Spleen (tissue), 11 donors: ENCODE measurements around the gene YPEL2. TPM values are rescaled to one million over a fixed set of nuclear protein-coding genes. Genes with fewer than 3 reads are reported as not detected.

Experiments
- DNase-seq: peaks from one replicate; pipeline ENCODE4 v3.0.0-alpha.2; 2020
- H3K27ac ChIP-seq, 8 donors: fragments of 200-600 bp; sonication (generic) in 7 of 8; 1 replicate in 4 of 8; 2 replicates in 4 of 8; pipeline versions ENCODE4 v1.5.0 to v1.8.0; 2016 to 2021; ENCODE audit warnings: inconsistent platforms in 4 of 8, mild to moderate bottlenecking in 4 of 8, moderate library complexity in 1 of 8
- H3K27me3 ChIP-seq, 7 donors: fragments of 200-600 bp; sonication (generic) in 6 of 7; replicated peaks in 1 of 7; 1 replicate in 4 of 7; 2 replicates in 3 of 7; pipeline versions ENCODE4 v1.5.0 to v1.8.0; 2016 to 2021; ENCODE audit warnings: inconsistent platforms in 3 of 7, mild to moderate bottlenecking in 1 of 7
- H3K36me3 ChIP-seq, 6 donors: fragments of 200-600 bp; sonication (generic) in 5 of 6; 1 replicate in 4 of 6; 2 replicates in 2 of 6; pipeline versions ENCODE4 v1.5.0 to v1.8.0; 2016 to 2021; ENCODE audit warnings: inconsistent platforms in 2 of 6
- H3K4me1 ChIP-seq, 6 donors: fragments of 200-600 bp; sonication (generic) in 5 of 6; 1 replicate in 3 of 6; 2 replicates in 3 of 6; pipeline versions ENCODE4 v1.5.0 to v1.8.0; 2016 to 2021; ENCODE audit warnings: inconsistent platforms in 3 of 6
- H3K4me3 ChIP-seq, 8 donors: fragments of 200-600 bp; sonication (generic) in 7 of 8; 1 replicate in 4 of 8; 2 replicates in 4 of 8; pipeline versions ENCODE4 v1.5.0 to v1.8.0; 2016 to 2021; ENCODE audit warnings: inconsistent platforms in 4 of 8, mild to moderate bottlenecking in 4 of 8, moderate library complexity in 2 of 8
- H3K9me3 ChIP-seq, 8 donors: fragments of 200-600 bp; sonication (generic) in 7 of 8; 1 replicate in 4 of 8; 2 replicates in 4 of 8; pipeline versions ENCODE4 v1.5.0 to v1.8.0; 2016 to 2021; ENCODE audit warnings: inconsistent platforms in 4 of 8
- POLR2A ChIP-seq, 3 donors: fragments of 450-650 bp; IDR thresholded peaks; one replicate each; pipeline ENCODE4 v1.5.1; 2017; ENCODE audit warnings: antibody characterized with exemption in 3 of 3, mild to moderate bottlenecking in 1 of 3
- POLR2AphosphoS5 ChIP-seq, 3 donors: sonication (generic); formaldehyde crosslinking; IDR thresholded peaks; one replicate each; pipeline ENCODE4 v1.5.1; 2017; ENCODE audit warnings: antibody characterized with exemption in 3 of 3
- WGBS, 5 donors: extraction: QIAGEN DNeasy Blood & Tissue Kit in 3 of 5; methylation state at CpG; one replicate each; pipeline versions ENCODE4 v1.1.5 to v1.1.7; 2013 to 2018; 5-methylcytosine and 5-hydroxymethylcytosine counted together
- intact Hi-C: fragments of 100-400 bp; cut with DNase I; formaldehyde crosslinking; loops from one replicate; pipeline ENCODE4 v1.15.0; 2023; ENCODE audit warnings: low total_unique reads
- polyA plus RNA-seq, 3 donors: library from polyadenylated mRNA; stranded (reverse); fragments of 200-250 nt; gene quantifications; one replicate each; pipeline ENCODE4 v1.2.1, GENCODE V29; 2013
- total RNA-seq, 7 donors: library from RNA; depleted of rRNA in 3 of 7; stranded (reverse); fragments of >200 nt in 3 of 7; fragmentation: NEBNext Ultra II Directional in 4 of 7; extraction: Animal tissue kit (Norgen Biotek cat#: 25700) in 4 of 7; gene quantifications; one replicate each; pipeline versions ENCODE4 v1.1.0 to v1.2.1, GENCODE V29; 2016 to 2021
- TF ChIP-seq, protein P1 (sequence below), 11 experiments: fragments of 200-600 bp in 7 of 11; fragments of 450-650 bp in 4 of 11; sonication (generic) in 4 of 11; IDR thresholded peaks in 8 of 11; conservative IDR thresholded peaks in 3 of 11; 1 replicate in 7 of 11; 2 replicates in 4 of 11; pipeline versions ENCODE4 v1.4.0 to v1.8.0; 2016 to 2021; ENCODE audit warnings: antibody characterized with exemption in 11 of 11, inconsistent platforms in 4 of 11, mild to moderate bottlenecking in 1 of 11
- donor health status: healthy with polysubstance abuse.
- donor health status: DM: no; HTN: no; CAD: no; lungs with moderate emphysema.
- donor health status: DM: no; HTN: no; CAD: no.
- donor health status: Bipolar disorder and iron deficiency.
- donor health status: healthy.
- donor health status: DM: no; HTN: no; CAD: no.
- donor health status: DM: yes; HTN: yes; CAD: no.

The YPEL2 gene
- total and polyA plus RNA-seq, 10 donors: 6.7 to 45.6 (median 30.5) TPM

DNA sequence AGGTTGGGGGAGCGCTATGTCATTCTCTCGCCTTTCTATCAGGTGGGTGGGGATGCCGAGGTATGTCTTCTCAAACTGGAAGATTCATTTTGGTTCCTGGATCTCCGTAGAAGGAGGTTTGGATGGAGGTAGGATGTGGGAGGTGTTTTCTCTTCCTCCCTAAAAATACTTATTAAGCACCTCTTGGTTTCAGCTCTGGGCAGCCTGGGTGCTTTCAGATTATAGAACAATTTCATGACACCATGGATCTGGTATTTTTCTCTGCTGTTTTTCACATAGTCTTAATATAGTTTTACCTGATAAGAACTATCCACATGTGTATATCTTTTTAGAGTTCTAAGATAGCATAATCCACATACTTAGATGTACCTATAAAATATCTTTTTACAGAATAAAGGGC lies 92.9 kb downstream of the YPEL2 start:
- peak overlapping the region in 3 of 8 donors; percentile 63 to 72 (median 72) for H3K27ac ChIP-seq
- no peak for DNase-seq
- no peaks in the 10 kb centered on the region for H3K27me3 ChIP-seq
- H3K36me3 ChIP-seq: no peaks in the 10 kb centered on the region
- intact Hi-C loops: no loop called here
- H3K4me3 ChIP-seq: no peak overlapping the region
- no peaks in the 10 kb centered on the region for H3K9me3 ChIP-seq
- 85 to 100% (median 93%) methylated on average over 4 of the region's 4 CpGs for WGBS, 5 donors
- H3K4me1 ChIP-seq: peaks cover 10 to 60% (median 35%) of the 10 kb centered on the region in 6 donors
- TF ChIP-seq, protein P1, sequence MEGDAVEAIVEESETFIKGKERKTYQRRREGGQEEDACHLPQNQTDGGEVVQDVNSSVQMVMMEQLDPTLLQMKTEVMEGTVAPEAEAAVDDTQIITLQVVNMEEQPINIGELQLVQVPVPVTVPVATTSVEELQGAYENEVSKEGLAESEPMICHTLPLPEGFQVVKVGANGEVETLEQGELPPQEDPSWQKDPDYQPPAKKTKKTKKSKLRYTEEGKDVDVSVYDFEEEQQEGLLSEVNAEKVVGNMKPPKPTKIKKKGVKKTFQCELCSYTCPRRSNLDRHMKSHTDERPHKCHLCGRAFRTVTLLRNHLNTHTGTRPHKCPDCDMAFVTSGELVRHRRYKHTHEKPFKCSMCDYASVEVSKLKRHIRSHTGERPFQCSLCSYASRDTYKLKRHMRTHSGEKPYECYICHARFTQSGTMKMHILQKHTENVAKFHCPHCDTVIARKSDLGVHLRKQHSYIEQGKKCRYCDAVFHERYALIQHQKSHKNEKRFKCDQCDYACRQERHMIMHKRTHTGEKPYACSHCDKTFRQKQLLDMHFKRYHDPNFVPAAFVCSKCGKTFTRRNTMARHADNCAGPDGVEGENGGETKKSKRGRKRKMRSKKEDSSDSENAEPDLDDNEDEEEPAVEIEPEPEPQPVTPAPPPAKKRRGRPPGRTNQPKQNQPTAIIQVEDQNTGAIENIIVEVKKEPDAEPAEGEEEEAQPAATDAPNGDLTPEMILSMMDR (IDR thresholded peaks at IDR 0.05 in 8 of 11, conservative IDR thresholded peaks at IDR 0.05 in 3 of 11): no peak
- no peak for TF ChIP-seq POLR2A (IDR thresholded peaks at IDR 0.05)
- TF ChIP-seq POLR2AphosphoS5 (IDR thresholded peaks at IDR 0.05): no peak

DNA sequence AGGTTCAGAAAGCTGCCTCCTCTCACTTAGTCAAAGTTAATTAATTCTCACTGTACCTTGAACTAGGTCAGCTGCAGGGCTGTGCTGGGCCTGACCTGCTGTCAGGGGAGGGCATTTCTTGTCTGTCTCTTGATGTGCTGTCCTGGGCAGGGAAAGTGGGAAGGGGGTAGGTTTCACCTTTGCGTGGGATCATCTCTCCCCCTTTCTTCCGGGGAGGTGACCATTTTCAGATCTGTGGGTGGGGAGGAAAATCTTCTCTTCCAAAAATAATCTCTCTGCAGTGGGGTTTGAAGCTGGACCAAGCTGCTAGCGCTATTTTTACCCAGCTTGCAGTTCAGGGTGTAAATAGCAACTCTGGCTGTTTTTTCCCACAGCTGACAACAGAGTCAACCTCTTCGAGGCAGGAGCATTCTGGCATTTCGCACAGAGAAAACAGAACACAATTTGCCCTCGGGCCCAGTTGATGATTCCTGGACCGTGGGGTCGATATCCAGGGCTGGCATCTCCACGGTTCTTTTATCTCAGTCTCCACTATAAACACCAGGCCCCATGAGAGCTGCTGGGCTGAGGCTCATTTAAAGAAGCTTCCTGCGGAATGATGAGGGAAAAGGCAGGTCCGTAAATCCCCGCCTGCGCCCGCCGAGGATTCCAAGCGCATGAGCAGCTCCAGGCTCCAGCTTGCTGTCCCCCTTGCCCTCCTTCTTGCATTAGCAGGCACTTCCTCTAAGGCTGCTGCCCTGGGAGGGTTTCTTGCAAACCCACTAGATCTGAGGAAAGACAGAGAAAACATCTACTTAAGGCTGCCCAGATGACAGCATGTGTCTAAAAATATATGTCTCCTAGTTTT lies 93.9 kb downstream of the YPEL2 start:
- Histone ChIP-seq H3K27me3 (no peaks in the 10 kb centered on the region), H3K27ac (peak overlapping the region in 7 of 8 donors; percentile 48 to 72 (median 63)), H3K36me3 (no peaks in the 10 kb centered on the region), H3K4me3 (no peak overlapping the region), H3K4me1 (peaks cover 10 to 60% (median 35%) of the 10 kb centered on the region in 6 donors), H3K9me3 (no peaks in the 10 kb centered on the region)
- 63 to 85% (median 75%) methylated on average over 16 of the region's 16 CpGs for WGBS, 5 donors
- TF ChIP-seq POLR2A (IDR thresholded peaks at IDR 0.05) (no peak), POLR2AphosphoS5 (IDR thresholded peaks at IDR 0.05) (peak in 2 of 3 donors; percentile 15 to 30)
- TF ChIP-seq, protein P1 (IDR thresholded peaks at IDR 0.05 in 8 of 11, conservative IDR thresholded peaks at IDR 0.05 in 3 of 11): no peak
- DNase-seq: no peak
- intact Hi-C loops: no loop called here

DNA sequence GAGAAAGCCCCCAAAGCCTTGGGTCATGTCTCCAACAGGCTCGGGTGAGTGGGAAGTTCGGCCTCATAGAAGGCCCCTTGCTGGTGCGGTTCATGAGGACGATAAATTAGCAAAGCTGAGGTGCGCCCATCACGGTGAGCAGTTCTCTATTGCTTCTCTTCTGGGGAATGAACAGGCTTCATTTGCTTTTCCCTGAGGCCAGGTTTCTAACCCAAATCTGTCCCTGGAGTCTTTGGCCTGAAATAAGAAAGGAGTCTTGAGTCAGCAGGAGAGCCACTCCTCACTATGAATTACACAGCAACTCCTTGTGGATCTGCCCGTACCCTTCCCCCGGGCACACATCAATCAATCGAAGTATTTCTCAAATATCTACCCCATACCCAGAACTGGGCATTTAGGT lies 94.6 kb downstream of the YPEL2 start:
- intact Hi-C loops: no loop called here
- no peak for TF ChIP-seq POLR2A (IDR thresholded peaks at IDR 0.05)
- TF ChIP-seq, protein P1 (IDR thresholded peaks at IDR 0.05 in 8 of 11, conservative IDR thresholded peaks at IDR 0.05 in 3 of 11): no peak
- TF ChIP-seq POLR2AphosphoS5 (IDR thresholded peaks at IDR 0.05): no peak

DNA sequence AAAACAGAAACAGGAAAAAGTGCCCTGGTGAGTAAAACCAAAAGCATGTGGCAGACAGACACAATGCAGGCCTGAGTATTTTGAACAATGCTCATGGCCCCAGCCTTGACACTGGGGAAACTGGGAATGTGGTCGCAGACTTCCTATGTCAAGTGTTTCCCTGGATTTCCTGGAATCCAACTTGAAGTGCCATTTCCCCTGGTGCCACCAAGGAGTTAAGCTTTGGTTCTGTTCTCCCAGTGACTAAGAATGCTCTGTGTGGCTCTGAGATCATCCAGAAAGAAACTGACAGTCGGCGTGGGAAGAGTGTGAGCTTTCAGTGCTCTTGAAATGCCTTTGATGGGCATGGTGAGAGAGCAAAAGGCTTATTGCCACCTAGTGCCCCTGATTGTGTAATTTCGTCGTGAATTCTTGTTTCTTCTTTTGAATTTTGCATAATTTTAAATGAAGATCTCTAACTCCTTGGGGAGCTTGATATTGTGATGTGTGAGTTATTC lies 96.0 kb downstream of the YPEL2 start:
- no peak for DNase-seq
- H3K27me3 ChIP-seq: no peaks in the 10 kb centered on the region
- H3K36me3 ChIP-seq: no peaks in the 10 kb centered on the region
- peak overlapping the region in 7 of 8 donors; percentile 61 to 72 (median 70) for H3K27ac ChIP-seq
- H3K9me3 ChIP-seq: peaks cover 0 to 3% (median 0%) of the 10 kb centered on the region in 8 donors
- intact Hi-C loops: no loop called here
- peak in 1 of 3 donors; percentile 80 for TF ChIP-seq POLR2AphosphoS5 (IDR thresholded peaks at IDR 0.05)
- no peak for TF ChIP-seq POLR2A (IDR thresholded peaks at IDR 0.05)
- peaks cover 10 to 68% (median 35%) of the 10 kb centered on the region in 6 donors for H3K4me1 ChIP-seq
- H3K4me3 ChIP-seq: no peak overlapping the region
- WGBS, 5 donors: 16 to 55% (median 21%) methylated on average over 5 of the region's 5 CpGs

More for the DNA sequence above, 94.6 kb downstream of the YPEL2 start:
- H3K9me3 ChIP-seq: no peaks in the 10 kb centered on the region
- 84 to 90% (median 89%) methylated on average over 9 of the region's 9 CpGs for WGBS, 5 donors
- no peaks in the 10 kb centered on the region for H3K36me3 ChIP-seq
- DNase-seq: no peak
- no peaks in the 10 kb centered on the region for H3K27me3 ChIP-seq
- H3K27ac ChIP-seq: peak overlapping the region in 7 of 8 donors; percentile 48 to 72 (median 63)
- H3K4me1 ChIP-seq: peaks cover 10 to 60% (median 35%) of the 10 kb centered on the region in 6 donors
- H3K4me3 ChIP-seq: no peak overlapping the region
